IPS DF 19.7 (cell line): Measurements from ENCODE around the gene CCL23.
"Not testable (repeated sequence)": the region's sequence is repeated elsewhere in the genome, so short reads cannot be mapped to it uniquely, and the experiment has no call there.

Experiments used
- DNase-seq: peaks from one replicate; pipeline ENCODE4 v3.0.0-alpha.2; 2013; ENCODE audit warnings: low read depth, low spot score

The CCL23 gene, protein sequence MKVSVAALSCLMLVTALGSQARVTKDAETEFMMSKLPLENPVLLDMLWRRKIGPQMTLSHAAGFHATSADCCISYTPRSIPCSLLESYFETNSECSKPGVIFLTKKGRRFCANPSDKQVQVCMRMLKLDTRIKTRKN

DNA sequence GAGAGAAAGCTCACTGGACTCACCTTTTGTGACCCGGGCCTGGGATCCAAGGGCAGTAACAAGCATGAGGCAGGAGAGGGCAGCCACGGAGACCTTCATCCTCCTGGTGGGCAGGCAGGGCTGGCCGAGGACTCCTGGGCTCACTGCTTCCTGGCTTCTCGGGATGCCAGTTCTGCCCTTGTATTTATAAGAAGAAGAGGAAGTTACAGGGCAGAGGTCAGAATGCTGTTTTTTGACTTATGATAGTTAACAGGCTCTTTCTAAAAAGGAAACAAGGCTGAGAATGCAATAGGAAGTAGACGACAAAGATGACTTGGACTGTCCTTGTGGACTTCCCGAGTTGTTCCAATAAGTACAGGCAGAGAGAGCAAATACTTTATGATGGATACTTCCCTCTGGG is at the start of gene CCL23:
Gene CCL23 (minus strand): TSS at position 174 of the 400 bp plus-strand sequence. CDS start 75 bp downstream, at position 99.
- no peak for DNase-seq

DNA sequence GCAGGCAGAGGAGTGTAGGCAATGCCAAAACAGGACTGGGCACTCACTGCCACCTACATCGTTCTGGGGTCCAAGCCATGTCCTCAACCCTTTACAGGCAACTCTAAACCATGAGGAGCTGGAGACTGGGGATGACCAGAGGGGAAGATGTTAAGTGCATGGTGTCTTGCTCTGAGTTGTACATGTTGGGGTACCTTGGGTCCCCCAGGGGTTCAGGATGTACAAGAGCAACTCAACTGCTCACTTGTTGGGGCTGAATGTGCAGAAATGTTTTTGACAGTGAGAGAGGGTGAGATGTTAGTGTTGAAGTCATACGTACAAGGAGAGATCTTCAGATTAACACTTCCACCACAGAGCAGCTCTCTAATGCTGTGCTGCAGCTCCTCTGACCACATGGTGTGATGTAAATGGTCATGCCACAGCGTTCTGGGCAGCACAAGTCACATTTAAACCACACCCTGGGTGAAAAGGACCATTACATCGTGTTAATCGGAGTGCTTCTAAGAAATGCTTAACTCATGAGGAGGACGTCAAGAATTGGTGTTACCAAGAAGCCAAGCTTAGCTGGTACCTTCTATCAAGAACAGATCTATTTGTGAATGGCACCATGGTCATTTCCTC is 48.7 kb upstream of the CCL23 start:
- DNase-seq: no peak

DNA sequence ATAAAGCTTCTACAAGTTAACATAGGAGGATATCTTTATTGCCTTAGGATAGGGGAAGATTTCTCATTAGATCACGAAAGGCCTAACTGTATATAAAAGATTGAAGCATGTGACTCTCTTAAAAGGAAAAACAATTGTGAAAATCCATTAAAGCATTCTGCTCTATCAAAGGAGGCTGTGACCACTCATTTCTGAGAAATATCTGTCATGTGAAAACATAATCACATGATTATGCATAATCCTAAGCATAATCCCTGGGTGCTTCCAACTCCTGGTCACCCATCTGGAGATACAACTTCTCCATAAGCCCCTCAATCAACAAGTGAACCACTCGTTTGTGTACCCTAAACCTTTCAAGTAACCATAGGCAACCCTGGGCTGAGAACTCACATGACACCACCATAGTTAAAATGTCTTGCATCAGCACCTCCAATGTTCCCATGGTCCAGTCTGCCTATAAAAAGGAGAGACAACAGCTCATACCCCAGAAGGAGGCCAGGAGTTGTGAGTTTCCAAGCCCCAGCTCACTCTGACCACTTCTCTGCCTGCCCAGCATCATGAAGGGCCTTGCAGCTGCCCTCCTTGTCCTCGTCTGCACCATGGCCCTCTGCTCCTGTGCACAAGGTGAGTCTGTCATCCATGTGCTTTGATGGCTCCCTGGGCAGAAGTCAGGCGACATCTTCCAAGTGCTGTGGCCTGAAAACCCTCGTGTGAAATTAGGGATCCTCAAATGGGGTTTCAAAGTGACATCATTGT is 46.2 kb upstream of the CCL23 start, which contains the start of gene CCL18:
Gene CCL18 (plus strand): TSS at position 487 of the 756 bp plus-strand sequence. CDS start 71 bp downstream, at position 558.
- DNase-seq: no peak

DNA sequence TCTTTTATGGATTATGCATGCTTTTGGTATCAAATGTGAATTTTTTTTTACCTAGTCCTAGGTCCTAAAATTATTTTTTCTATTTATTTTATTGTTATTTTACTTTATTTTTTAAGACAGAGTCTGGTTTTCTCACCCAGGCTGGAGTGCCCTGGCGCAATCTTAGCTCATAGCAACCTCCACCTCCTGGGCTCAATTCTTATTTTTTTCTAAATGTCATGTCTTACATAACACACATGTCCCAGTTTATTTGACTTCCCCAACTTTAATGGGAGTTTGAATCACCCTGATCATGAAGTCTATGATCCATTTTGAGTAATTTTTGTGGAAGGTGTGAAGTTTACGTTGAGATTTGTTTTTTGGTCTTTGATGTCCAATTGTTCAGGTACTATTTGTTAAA is 43.0 kb upstream of the CCL23 start:
- no peak for DNase-seq

DNA sequence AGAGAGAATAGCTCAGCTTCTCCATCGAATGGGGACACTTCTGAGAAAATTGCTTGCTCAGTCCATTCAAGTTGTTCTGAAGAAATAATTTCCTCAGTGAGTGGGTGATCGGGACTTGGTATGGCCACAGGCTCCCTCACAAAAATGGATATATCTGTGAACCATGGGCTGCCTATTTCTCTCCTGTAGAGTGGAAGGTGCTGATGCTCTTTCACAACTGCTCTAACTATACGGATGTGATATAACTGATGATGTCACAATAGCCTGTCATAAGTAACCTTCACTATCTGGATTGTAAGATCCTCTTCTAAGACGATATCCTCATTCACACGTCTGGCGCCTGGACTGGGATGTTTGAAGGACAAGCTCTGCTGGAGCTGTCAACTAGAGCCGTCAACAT is 41.6 kb upstream of the CCL23 start:
- DNase-seq: no peak

DNA sequence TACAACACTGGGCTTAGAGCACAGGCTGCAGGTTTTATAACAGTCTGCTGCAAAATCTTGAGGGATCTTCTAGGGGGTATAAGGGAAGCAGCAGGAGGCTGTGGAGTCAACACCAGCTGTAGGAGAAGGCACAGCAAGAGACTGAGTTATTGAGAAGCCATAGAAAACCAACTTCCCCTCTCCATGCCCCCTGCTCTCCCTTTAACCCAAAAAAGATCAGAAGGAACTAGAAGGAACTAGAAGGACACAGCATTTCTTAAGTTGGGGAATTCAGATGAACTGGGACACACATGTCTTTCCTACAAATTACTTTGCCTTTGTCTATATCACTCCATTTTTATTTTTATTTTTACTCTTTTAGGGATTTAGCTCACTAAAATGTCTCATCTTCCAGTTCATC is 40.1 kb upstream of the CCL23 start:
- no peak for DNase-seq

DNA sequence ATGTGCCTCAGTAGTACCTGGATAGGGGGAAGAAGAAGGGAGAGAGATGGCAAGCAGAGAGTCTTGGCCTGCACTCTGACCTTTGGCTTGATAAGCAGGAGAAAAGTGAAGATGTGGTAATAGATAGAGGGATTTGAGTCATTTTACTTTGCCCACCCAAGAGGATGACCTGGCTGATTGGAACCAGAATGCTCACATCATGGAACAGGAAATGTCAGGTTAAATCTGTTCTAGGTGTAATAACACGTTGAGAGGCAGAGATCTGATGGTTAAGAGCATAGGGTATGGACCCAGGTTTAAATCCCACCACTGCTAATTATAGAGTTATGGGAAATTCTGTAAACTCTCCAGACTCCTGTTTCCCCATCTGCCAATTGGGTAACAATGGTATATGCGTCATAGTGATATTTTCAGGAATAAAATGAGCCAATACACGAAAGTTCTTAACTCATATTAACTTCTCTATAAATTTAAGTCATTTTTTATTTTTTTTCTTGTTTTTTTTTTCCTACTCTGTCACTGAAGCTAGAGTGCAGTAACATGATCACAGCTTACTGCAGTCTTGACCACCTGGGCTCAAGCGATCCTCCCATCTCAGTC is 38.2 kb upstream of the CCL23 start:
- DNase-seq: no peak

DNA sequence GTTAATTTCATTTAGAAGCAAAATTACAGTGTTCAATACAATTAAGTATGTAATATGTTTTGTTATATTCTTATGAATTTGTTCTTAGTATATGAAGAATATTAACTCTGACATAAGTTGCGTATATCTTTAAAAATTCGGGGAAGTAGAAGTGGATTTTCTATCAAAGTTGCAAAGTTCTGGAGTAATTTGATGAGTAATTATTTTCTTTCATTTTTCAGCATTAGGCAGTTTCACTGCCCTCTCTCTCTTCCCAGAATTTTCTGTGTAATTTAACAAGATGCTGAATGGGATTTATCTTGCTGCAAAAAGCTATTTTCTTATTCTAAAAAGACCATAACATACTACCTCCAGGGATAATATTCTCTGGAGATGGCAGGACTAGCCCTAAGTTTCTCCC is 37.4 kb upstream of the CCL23 start:
- no peak for DNase-seq

DNA sequence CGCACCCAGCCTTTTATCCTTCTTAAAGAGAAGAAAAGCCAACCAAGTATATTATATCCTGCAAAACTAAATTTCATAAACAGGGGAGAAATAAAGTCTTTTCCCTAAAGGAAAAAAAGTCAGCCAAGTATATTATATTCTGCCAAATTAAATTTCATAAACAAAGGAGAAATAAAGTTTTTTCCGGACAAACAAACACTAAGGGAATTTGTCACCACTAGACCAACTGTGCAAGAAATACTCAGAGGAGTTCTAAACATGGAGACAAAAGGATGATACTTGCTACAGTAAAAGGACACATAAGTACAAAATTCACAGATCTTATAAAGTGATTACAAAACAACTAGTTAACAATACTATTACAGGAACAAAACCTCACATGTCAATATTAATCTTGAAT is 31.9 kb upstream of the CCL23 start:
- DNase-seq: no peak

DNA sequence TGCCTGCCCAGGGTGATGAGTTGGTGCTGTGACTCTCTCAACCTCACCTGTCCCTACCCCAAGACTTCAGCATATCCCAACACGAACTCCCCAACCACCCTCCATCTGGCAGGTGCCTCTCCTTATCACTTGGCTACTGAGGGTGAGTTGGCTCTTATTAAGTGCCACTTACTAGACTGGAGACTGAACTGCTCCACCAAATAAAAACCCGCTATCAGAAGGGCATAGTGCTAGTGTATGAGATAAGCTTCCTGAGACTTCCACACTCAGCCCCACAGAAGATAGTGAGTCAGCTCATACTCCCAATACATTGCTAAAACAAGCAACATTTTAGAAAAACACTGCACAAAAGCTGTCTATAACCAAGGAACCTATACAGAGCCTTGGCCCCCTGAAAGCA is 30.3 kb upstream of the CCL23 start:
- no peak for DNase-seq

DNA sequence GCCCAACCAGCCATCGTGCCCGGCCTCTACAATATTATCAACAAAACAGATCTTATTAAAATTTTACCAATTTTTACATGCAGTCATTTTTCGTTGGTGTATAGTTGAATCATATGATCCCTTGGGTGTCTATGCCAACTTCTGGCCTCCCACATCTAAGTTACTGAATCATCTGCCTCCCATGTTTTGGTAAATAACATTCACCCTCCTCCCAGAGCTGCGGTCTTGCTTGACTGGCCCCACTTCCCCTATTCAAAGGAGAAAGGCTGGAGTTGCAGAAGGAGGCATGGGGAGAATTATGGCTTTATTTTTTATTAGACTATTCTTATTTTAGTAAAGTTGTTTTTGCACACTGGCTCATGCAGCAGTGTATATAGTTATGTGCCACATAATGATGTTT is 18.5 kb upstream of the CCL23 start:
- DNase-seq: no peak

DNA sequence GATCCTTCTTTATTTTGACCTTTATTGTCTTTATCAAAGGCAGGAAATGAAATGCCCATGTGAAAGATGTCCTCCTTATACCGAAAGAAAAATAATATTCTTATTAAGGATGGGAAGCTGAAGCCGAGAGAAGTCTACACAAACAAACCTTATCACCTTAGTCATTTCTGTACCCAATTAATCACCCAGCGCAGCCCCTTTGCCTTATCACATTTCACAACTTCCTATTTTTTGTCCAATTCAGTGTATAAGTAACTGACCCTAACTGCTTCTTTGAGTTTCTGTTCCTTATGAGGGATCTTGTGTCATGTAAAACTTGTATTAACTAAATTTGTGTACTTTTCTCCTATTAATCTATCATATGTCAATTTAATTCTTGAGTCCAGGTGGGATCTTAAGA is 16.4 kb upstream of the CCL23 start:
- DNase-seq: no peak

DNA sequence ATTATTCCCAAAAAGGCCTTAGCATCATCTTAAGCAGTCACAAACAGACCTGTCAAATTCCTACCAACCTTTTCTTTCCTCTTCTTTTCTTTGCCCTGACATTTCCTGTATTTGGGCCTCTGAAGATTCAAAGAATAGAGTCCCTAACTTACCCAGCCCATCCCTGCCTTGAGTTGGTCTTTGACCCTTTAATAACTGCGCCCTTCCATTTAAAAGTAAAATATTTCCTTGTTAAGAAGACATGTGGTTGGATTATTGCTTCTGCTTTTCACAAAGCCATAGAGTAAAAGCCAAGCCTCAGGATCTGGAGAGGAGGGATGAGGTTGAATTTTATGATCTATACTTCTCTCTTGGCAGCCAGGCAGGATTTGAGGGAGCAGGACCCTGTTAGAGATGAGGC is 13.2 kb upstream of the CCL23 start:
- DNase-seq: no peak

DNA sequence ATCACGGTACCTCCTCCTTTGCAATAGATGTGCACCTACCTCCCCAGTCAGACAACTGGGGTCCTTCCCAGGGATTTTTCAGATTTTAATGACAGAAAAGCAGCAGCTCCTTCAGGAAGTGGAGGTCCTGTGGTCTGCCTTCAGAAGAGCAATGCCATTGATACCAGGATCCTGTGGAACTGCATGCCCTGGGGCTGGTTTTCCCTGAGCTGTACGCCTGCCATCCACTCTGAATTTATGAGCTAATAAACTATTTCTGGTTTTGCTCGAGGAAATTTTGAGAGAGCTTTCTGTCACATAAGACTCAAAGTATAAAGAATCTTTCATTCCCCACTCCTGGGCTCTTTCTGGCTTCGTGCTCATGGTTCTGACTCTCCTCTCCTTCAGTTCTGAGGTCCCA is 10.0 kb upstream of the CCL23 start:
- no peak for DNase-seq

DNA sequence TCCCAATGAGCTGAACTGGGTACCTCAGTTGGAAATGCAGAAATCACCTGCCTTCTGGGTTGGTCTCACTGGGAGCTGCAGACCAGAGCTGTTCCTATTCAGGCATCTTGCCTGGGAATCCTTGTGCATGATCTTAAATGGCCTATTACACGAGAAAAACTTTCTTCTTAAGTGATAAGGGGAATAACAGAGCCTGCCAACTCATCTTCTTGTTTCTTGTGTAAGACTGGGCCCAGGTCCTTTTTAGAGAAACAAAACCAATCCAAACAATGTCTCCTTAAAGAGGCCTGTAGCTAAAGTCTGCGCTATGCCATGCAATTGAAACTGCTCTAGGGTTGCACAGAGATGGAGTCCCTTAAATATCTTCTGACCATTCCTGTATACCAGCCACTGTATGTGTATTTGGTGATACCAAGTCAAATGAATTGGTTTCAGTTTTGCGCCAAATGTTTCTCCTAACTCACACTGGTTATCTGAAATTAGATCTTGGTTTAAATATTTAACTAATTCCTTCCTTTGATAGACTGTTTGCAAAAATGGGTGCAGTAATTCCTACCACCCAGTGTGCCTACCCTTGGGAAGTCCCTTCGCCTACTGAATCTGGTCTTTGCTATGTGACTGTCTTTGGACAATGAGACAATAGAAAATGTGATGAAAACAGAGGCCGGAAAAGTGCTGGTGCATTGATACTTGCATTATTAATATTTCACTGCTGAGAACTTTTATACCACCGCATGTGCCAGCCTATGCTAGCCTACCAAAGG is 6.5 kb upstream of the CCL23 start:
- DNase-seq: no peak

DNA sequence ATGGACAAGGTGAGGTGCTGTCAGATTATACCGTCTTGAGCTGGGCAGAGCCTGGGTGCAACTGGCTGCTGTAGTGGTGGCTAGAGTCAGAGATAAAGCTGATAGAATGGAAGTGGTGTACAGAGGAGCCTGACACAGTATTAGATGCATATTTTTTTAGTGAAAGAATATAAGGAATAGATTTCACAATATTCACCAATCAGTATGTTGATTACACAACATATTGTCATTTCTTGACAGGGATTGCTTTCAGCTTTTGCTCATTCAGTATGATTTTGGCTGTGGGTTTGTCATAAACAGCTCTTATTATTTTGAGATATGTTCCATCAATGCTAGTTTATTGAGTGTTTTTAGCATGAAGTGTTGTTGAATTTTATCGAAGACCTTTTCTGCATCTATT is 1.7 kb upstream of the CCL23 start:
- DNase-seq: no peak

DNA sequence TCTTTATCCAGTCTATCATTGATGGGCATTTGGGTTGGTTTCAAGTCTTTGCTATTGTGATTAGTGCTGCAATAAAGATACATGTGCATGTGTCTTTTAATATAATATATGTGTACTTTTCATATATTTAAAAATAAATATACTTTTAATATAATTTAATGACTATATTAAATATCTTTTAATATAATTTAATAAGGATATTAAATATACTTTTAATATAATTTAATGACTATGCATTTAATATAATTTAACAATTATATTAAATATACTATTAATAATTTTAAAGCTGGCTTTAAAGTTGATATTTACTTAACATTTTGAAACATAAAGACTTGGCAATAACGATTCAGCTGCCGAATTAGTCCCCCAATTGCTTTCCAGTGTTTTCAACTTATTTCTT is 1.2 kb downstream of the CCL23 start:
- no peak for DNase-seq

DNA sequence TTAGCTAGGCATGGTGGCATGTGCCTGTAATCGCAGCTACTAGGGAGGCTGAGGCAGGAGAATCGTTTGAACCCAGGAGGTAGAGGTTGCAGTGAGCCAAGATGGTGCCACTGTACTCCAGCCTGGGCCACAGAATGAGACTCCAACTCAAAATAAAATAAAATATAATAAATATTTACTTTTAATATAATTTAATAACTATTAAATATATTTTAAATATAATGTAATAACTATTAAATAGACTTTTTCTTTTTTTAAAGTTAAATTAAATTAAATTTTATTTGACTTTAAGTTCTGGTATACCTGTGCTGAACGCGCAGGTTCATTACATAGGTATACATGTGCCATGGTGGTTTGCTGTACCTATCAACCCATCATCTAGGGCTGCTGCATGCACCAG is 1.9 kb downstream of the CCL23 start:
- not testable (repeated sequence) for DNase-seq

DNA sequence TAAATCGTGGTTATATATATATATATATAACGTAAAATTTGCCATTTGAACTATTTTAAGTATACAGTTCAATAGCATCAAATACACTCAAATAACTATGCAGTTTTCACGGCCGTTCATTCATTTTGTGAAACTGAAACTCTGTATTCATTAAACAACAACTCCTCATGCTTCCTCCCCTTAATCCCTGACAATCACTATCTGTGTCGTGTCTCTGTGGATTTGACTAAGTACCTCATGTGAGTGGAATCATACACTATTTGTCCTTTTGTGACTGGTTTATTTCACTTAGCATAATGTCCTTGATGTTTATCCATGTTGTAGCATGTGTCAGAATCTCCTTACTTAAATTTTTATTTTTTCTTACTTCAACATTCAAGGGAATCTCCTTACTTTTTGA is 2.8 kb downstream of the CCL23 start:
- DNase-seq: no peak

DNA sequence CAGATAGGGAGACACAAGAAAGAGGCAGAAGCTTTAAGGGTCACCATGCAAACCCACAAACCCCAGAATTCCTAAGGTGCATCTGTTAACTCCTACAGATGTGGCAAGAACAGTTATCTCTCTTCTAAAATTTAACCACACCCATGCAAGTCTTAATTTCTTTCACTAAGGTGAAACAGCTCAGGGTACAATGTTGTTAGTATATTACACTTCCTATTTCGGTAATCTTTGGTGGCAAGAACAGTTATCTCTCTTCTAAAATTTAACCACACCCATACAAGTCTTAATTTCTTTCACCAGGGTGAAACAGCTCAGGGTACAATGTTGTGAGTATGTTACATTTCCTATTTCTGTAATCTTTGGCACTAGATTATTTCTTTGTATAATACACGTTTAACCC is 6.6 kb downstream of the CCL23 start:
- DNase-seq: no peak

DNA sequence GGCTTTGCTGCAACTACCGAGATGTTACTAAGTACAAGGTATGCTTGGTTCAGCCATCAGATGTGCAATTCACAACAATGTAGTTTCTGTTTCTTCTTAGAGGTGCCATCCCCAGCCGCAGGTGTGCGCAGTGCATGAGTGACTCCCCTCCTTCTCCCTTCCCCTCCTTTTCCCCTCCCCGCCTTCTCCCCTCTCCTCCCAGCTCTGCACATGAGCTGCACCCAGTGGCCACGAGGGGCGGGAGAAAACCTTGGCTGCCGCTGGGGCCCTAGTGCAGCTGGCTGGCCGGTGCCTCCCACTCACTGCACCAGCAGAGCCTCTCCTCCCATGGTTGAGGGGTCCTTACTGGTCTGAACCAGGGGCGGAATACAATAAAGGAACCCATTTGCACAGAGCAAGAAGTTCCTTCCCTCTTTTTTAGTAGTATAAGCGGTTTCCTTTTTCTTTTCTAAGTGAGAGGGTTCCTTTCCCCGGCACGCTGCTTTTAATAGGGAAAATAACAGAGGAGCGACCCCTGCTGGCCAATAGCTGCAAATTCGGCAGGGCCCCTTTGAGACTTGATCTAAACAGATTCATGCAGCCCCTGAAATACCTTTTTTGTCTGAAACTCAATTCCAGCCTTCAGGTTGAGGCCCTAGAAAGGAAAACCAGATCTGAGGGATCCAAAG is 8.6 kb downstream of the CCL23 start:
- no peak for DNase-seq
